NOMO-1 treated with dmso at 0.1 percent for 144 hours (cell line): Measurements from ENCODE around the gene MAPK8IP3.

Experiments
- DNase-seq: peaks from one replicate; lab custom pipeline; 2025; ENCODE audit not compliant: unreplicated experiment; lab: John Stamatoyannopoulos, UW

The MAPK8IP3 gene

DNA sequence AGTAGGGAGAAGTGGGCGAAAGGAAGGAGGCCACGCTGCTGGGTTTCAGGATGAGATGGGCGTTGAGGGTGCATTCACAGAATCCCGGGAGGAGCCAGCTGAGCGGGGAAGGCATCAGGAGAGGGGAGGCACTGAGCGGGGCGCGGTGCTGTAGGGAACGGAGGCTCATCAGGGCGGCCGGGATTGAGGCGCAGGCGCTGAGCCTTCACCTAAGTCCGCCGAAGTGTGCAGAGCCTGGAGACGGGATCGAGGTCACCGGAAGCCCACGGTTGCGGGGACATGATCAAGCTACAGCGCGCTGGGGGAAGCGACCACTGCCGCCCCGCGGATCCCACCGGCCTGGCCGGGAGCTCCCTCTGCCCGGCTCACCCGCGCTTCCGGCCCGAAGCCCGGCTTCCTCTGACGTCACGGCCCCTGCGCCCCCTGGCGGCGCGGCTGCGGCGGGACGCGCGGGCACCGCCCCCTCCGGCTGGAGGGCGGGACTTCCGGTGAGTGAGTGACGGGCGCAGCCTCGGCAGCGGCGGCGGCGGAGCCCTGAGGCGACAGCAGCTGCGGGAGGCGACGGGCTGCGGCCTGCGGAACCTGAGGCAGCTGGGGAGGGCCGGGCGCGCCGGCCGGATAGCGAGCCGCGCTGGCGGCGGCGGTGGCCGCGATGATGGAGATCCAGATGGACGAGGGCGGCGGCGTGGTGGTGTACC lies at the start of gene MAPK8IP3:
TSS of gene MAPK8IP3 (plus strand) at position 508 of the 698 bp plus-strand sequence. CDS start at position 653, 145 bp downstream.
- peak; percentile 74 for DNase-seq

DNA sequence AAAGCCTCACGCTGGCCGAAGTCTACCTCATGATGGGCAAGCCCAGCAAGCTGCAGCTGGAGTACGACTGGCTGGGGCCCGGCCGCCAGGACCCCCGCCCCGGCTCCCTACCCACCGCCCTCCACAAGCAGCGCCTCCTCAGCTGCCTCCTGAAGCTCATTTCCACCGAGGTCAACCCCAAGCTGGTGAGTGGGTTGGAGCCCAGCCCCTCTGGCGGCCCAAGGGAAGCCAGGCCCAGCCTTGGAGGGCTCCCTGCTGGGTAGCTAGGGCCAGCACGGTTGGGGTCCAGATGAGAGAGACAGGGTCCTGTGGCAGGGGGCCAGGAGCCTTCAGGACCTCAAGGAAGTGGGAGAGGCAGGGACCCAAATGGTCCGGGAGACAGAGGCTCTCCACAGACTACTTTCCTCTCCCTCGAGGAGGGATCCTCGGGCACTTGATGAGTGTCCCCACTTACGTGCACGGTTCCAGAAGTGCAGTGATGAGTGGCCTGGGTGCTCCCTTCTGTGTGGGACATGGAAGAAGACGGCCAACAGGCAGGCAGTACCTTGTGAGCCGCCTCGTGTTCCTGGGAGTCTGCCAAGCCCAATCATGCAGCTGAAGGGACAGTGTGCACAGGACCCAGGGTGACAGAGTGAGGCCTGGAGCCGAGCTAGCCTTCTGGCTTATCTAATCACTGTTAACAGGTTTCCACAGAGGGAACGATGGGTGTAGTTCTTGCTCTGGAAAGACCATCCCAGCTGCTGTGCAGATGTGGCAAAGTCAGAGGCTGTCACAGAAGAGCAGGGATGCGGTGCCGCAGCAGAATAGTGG lies 49.0 kb upstream of the MAPK8IP3 start:
- no peak for DNase-seq

- no peak for DNase-seq
These were observed 48.2 kb upstream of the MAPK8IP3 start for GRCh38 chr16:1657841-1658240.

DNA sequence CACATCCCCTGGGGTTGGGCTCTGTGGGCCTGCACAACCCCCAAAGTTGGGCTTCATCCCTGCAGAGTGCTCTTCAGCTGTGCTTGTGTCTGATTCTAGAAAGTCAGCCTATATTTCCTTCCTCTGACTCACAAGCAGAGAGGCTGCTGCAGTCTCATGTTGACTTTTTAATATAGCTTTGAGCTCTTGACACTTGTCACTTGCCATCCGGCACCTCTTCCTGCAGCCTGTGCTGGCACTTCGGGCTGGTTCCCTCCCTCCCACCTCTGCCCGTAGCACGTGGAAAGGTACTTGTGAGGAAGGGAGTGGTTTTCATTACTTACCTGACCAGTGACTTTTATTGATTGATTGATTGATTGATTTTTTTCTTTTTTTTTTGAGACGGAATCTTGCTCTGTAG lies 47.0 kb upstream of the MAPK8IP3 start:
- no peak for DNase-seq

DNA sequence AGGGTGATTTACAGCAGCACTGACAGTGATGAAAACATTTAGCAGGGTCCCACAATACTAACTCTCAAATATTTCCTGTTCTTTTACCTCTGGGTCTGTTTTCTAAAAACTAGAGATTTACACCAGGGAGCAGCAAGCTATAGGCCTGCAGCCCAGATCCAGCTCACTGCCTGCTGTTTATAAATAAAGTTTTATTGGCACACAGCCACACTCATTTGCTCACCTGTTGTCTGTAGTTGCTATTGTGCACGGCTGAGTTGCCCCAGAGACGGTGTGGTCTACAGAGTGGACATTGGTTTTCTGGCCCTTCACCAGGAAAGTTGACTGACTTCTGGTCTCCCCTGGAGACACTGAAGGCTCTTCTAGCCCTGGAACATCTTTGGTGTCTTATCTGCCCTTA lies 44.2 kb upstream of the MAPK8IP3 start:
- no peak for DNase-seq

DNA sequence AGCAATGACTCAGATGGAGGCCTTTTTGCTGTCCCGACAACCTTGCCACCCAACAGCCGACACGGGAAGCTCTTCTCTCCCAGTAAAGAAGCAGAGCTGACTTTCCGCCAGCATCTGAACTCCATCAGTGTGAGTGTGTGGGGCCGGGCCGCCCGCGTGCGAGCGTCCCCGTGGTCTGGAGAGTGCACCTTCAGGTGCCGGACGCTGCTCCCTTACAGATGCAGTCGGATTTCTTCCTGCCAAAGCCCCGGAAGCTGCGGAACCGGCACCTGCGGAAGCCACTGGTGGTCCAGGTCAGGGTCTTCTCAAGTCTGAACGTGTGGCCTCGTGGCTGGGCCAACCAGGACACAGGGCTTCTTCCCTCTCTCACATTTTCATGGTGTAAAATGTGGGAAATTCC lies 43.5 kb upstream of the MAPK8IP3 start:
- DNase-seq: no peak

DNA sequence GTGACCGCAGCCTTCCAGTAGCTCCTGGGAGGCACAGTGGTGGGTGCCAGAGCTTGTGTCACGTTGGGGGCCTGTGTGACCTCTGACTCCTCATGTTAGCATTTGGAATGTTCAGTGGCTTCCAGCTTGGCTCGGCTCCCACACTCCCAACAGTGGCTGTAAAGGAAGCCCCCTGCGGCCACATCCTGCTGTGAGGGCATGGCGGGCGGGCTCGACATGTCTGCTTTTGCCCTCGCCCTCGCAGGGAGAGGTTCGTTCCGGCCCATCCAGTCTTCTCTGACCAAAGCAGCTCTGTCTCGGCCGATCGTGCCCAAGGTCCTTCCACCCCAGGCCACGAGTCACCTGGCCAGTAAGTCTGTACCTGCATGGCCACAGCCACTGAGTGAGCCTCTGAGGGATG lies 40.2 kb upstream of the MAPK8IP3 start:
- no peak for DNase-seq

GRCh38 chr16:1666316-1666715 lies 39.7 kb upstream of the MAPK8IP3 start:
- no peak for DNase-seq

- DNase-seq: no peak
These were observed 38.7 kb upstream of the MAPK8IP3 start for GRCh38 chr16:1667271-1667670.

GRCh38 chr16:1667916-1668315 lies 38.1 kb upstream of the MAPK8IP3 start:
- no peak for DNase-seq

DNA sequence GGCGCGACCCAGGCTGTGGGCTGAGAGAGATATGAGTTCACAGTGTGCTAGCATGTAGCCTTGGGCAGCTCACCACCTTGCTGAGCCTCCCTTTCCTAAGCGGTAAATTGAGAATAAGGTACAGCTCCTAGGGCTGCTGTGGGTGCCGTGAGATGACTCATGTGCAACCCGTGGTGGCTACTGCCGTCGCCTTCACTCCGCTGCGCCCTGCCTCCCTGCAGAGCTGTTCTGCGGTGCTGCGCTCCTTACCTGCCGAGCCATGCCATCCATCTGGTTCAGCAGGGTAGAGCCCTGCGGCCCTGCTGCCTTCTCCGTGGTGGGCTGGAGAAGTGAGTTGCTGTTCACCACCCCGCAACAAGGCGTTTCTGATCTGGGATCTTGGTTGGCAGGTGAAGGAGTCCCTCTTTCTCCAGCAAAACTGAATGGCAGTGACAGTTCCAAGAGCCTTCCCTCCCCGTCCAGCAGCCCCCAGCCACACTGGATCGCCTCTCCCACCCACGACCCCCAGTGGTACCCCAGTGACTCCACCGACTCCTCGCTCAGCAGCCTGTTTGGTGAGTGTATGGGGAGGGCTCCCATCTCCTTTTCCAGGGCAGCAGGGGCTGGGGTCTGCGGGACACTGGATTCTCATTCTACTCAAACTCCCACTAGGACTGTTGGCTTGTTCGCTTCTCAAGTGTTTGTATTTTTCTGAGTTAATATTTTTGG lies 37.2 kb upstream of the MAPK8IP3 start:
- no peak for DNase-seq

GRCh38 chr16:1669698-1670097 lies 36.3 kb upstream of the MAPK8IP3 start:
- DNase-seq: no peak

- no peak for DNase-seq
These were observed 35.6 kb upstream of the MAPK8IP3 start for GRCh38 chr16:1670371-1670770.

DNA sequence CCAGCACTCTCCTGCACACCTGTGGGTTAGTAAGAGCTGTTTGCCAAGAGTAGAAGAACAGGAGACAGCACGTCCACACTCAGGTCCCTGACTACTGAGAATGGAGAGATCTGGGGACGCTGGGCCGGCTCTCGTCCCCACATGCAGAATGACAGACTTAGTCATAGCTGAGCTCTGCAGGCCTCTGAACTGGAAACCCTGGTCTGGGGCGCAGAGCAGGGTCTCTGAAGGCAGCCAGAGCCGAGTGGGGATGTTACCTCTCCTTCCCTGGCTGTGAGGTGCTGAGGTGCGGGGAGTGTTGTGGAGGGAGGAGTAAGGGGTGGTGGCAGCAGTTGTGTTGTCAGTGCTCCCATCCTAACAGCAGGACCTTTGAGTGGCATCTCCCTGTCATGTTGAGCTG lies 35.1 kb upstream of the MAPK8IP3 start:
- no peak for DNase-seq

DNA sequence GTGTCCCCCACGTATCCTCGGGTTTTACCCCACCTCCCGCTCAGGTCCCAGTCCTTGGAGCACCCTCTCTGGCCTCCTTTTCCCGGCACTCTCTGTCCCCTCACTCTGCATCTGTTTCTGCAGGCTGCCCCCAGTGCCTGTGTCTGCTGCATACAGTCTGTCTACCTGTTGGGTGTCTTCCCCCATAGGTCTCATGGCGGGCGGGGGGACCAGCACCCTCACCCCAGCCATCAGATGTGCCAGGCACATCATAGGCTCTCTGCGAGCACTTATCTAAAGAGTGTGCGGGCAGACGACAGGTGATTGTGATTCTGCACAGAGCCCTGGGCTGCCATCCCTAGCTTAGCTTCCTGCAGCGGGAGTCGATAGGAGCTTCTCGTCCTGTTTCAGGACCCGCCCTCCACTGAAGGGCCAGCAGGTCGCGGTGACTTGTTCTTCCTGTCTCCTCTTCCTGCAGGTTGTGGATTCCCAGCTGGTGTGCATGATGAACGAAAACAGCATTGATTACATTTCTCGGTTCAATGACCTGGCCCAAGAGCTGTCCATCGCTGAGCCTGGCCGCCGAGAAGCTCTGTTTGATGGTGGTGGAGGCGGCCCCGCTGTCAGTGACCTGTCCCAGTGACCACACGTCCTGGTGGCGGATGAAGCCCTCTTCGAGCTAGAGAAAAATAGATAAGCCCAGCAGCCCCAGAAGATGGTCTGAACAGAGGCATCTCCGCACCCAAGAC lies 32.4 kb upstream of the MAPK8IP3 start:
- DNase-seq: no peak

GRCh38 chr16:1674306-1674705 lies 31.7 kb upstream of the MAPK8IP3 start:
- no peak for DNase-seq

DNA sequence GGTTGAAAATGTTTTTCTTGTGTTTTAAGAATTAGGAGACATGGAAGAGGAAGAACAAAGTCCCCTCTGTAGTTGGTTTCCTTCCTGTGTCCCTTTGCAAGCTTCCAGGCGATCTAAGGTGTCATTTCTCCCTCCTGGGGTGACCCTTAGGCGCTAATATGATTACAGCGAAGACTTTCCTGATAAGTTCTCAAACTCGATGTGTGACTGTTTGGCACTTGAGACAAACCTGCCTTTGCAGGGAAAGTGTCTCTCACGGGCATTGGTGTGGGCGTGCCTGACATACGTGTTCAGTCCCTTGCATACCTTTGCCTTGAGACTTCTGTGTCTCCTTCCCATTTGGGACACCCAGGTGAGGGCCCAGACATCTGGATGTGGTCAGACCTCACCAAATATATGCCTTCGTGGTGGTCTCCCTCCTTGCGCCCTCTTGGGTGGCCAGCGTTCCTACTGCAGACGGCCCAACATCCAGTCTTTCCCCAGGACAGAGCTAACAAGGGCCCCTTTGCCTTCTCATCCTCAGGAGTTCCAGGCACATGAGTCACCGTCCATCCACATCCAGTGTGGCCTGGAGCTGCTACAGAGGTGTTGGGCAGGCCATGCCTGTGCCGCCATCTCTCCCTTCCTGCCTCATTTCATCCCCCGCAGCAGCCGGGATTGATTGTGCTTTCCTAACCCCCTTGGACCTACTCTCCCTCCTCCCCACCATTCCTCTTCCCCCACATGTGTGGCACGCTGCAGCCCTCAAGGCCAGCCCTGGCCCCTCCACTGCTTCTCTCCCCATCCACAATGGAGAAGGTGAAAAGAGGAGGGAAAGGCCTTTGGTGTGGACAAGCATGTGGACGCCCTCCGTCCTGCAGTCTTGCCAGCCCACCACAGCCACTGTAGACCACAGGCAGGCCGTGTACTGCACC lies 31.0 kb upstream of the MAPK8IP3 start:
- DNase-seq: no peak

- DNase-seq: no peak
These were observed 29.3 kb upstream of the MAPK8IP3 start for GRCh38 chr16:1676661-1677060.

GRCh38 chr16:1677339-1677738 lies 28.7 kb upstream of the MAPK8IP3 start:
- DNase-seq: no peak

DNA sequence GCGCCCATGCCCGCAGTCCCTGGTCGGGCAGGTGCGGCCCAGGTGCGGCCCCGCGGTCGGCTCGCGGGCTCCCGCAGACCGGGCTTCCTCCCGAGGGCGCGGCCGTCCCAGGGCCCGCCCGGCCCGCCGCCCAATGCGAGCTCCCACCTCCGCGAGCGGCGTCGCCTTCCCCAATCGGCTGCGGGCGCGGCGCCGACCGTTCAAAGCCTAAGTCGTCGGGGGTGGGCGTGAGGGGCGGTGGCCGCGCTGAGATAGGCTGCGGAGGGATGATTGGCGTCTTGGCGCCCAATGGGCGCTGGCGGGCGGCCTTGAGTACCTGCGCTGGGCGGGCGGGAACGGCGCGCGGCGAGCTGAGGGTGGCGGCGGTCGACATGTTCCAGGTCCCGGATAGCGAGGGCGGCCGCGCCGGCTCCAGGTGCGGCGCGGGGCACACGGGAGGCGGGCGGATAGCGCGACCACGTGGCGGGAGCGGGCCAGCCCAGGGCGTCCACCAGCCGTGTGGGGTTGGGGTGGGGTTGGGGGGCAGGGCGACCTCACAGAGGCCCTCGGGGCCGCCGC lies 28.0 kb upstream of the MAPK8IP3 start, which contains the start of gene JPT2:
TSS of gene JPT2 (plus strand) at position 338 of the 558 bp plus-strand sequence. CDS start at position 372, 34 bp downstream.
- DNase-seq: peak; percentile 96
